GM20000 (cell line): Measurements from ENCODE around the gene HACD4.

Experiments used
- DNase-seq: peaks from one replicate; pipeline ENCODE4 v3.0.0; 2012; ENCODE audit warnings: low spot score
- CTCF ChIP-seq: IDR thresholded peaks from 2 replicates; pipeline ENCODE4 v1.5.1; 2012; ENCODE audit warnings: mild to moderate bottlenecking, control low read depth; ENCODE audit errors: extremely low read depth, missing control alignments

HACD4 gene

DNA sequence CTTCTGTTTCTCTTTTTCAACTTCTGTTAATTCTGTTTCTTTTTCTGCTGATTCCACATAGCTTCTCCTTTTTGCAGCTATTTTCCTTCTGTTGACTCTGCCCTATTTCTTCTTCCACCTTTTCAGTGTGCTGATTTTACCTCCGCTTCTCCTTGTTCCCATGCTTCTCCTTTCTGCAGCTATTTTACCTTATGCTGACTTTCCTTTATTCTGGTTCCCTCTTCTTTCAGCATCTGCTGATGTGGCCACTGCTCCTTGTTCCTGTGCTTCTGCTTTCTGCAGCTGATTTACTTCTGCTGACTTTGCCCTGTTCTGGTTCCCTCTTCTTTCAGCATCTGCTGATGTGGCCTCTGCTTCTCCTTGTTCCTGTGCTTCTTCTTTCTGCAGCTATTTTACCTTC is 58.8 kb downstream of the HACD4 start:
- TF ChIP-seq CTCF = no peak
- DNase-seq = no peak

DNA sequence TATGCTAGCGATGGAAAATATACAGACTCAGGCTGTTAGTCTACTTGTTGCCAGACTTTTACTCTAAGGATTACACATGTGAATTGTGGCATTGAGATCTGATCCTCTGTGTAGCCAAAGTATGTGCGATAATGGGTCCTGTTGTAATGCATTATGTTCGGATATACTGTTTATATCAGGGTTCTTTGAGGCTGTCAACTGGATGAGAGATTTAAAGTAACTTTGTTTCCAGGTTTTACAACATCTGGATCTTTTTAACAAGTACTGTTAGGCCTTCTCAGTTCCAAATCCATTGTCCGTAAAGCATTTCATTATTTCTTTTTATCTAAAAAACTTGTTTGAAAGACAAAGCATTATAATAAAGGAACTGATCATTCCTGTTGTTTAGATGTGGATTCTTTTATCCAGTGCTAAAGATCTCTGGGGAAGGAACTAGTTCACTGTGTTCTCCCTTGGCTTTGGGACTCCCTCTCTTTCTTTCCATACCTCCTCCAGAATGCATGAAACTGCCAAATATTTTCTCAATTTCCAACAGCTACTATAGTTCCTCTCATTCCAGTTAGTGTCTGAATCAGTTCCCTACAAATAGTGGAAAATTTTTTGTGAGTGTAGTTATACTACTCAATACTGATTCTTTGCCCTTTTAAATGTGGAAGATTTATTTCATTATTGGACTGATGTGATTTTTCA is 68.8 kb downstream of the HACD4 start:
- no peak for DNase-seq
- no peak for TF ChIP-seq CTCF

GRCh38 chr9:20950707-20951106 is 80.7 kb downstream of the HACD4 start:
- DNase-seq = no peak
- TF ChIP-seq CTCF = no peak
